Skin of body (tissue), 3 donors: ENCODE data around the gene KHDC4. TPM values are rescaled to one million over a fixed set of nuclear protein-coding genes. Genes with fewer than 3 reads are reported as not detected.
A peak's percentile ranks its signal among the peaks of the same experiment; 100 is the strongest.

Experiments used
- DNase-seq: peaks from one replicate; lab custom pipeline; 2025; lab: John Stamatoyannopoulos, UW
- small RNA-seq: library from RNA; depleted of rRNA; stranded (forward); fragments of <200 nt; gene quantifications from one replicate; pipeline ENCODE3, GENCODE V24; 2014; ENCODE audit warnings: low replicate concordance
- total RNA-seq: library from RNA; depleted of rRNA; stranded (reverse); fragments of >200 nt; gene quantifications from one replicate; pipeline ENCODE4 v1.2.3, GENCODE V29; 2014

Gene KHDC4
- total RNA-seq, 1 donor from 2014 or later = 44.5 TPM

DNA sequence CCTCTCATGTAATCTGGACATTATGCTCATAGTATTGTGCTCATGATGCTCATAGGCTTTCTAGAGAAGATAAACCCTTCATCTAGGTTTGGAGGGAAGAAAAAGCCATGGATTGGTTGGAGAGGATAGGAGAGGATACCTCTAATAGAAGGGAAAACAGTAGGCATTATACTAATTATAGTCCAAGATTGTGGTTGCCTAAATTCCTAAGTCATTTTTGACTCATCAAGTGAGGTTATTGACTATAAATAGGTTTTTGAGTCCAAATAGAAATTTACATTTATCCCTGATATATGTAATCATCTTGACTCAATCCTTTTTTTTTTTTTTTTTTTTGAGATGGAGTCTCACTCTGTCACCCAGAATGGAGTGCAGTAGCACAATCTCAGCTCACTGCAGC lies 69.8 kb downstream of the KHDC4 start:
- no peak for DNase-seq

Small RNA genes lying within 50 kb of the gene (small RNA-seq; reads per million reads assigned to genes)
- gene MIR6738 = not detected
- gene RF00015 = not detected
- gene SCARNA4 = not detected
- gene SNORA80E = 53.9 reads per million, percentile 95 among the genes with 10 or more reads in this experiment

Other genes starting within 250 kb of the KHDC4 start
- 141 TPM for gene YY1AP1, start 245.6 kb downstream of the KHDC4 start, total RNA-seq
- gene DAP3, start 245.3 kb downstream of the KHDC4 start, total RNA-seq = 59.1 TPM
- gene GON4L, start 77.2 kb downstream of the KHDC4 start, total RNA-seq = 39.2 TPM
- gene SYT11, start 74.8 kb downstream of the KHDC4 start, total RNA-seq = 10.9 TPM
- gene RIT1, start 23.1 kb downstream of the KHDC4 start, total RNA-seq = 29.0 TPM
- not detected for gene RXFP4, start 7.2 kb upstream of the KHDC4 start, total RNA-seq
- gene ARHGEF2, start 44.1 kb upstream of the KHDC4 start, total RNA-seq = 57.6 TPM
- gene SSR2, start 86.5 kb upstream of the KHDC4 start, total RNA-seq = 186 TPM
- 12.1 TPM for gene UBQLN4, start 119.4 kb upstream of the KHDC4 start, total RNA-seq
- 25.7 TPM for gene LAMTOR2, start 120.4 kb upstream of the KHDC4 start, total RNA-seq
- gene RAB25, start 126.7 kb upstream of the KHDC4 start, total RNA-seq = 31.7 TPM
- 6.6 TPM for gene MEX3A, start 148.1 kb upstream of the KHDC4 start, total RNA-seq
- gene LMNA, start 180.3 kb upstream of the KHDC4 start, total RNA-seq = 429 TPM
- 12.1 TPM for gene SEMA4A, start 219.2 kb upstream of the KHDC4 start, total RNA-seq